Activated naive CD4-positive, alpha-beta T cell treated with Interleukin-2 at 50 U/mL for 16 hours (primary cell): Measurements from ENCODE around the gene PDE10A.

Source experiments
- DNase-seq: peaks from one replicate; pipeline ENCODE4 v3.0.0-alpha.2; 2020

PDE10A gene

DNA sequence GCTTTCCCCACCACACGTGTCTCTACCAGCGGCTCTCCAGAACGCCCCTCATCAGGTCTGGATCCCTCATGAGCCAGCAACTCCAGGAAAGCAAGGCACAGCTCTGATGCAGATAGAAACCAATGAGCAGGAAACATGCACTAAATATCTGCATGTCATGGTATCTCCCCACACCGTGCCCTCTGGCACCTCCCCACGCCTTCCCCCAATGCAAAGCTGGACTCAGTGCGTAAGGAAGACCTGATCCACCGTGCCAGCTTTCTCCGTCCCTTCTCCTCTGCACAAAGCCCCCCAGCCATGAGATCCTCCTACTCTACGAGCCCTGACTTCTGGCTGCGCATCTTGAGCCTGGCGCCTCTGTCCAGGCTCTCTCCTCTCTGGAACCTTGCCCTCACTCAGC lies 9.4 kb downstream of the PDE10A start:
- DNase-seq = no peak

GRCh38 chr6:165653196-165653595 lies 9.8 kb downstream of the PDE10A start:
- no peak for DNase-seq

GRCh38 chr6:165652766-165653165 lies 10.3 kb downstream of the PDE10A start:
- no peak for DNase-seq

GRCh38 chr6:165649166-165650137 lies 13.6 kb downstream of the PDE10A start:
- no peak for DNase-seq

GRCh38 chr6:165647041-165647440 lies 16.0 kb downstream of the PDE10A start:
- DNase-seq = no peak

DNA sequence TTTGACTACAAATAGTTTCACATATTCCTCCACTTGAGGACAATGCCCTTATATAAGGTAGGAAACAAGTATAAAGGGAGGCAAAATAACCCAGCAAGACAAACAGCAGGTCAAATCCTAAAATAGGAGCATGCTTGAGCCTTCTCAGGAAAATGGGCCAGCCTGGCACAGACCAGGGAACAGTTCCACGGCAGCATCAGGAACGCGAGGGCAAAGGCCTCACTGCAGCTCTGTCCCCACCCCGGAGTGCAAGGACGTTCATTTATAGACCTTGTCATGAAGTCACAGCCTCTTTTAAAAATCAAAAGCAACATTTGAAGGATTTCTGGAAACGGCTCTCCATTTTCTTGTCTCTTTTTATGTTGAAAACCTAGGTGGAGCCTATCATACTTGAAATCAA lies 17.1 kb downstream of the PDE10A start:
- no peak for DNase-seq

DNA sequence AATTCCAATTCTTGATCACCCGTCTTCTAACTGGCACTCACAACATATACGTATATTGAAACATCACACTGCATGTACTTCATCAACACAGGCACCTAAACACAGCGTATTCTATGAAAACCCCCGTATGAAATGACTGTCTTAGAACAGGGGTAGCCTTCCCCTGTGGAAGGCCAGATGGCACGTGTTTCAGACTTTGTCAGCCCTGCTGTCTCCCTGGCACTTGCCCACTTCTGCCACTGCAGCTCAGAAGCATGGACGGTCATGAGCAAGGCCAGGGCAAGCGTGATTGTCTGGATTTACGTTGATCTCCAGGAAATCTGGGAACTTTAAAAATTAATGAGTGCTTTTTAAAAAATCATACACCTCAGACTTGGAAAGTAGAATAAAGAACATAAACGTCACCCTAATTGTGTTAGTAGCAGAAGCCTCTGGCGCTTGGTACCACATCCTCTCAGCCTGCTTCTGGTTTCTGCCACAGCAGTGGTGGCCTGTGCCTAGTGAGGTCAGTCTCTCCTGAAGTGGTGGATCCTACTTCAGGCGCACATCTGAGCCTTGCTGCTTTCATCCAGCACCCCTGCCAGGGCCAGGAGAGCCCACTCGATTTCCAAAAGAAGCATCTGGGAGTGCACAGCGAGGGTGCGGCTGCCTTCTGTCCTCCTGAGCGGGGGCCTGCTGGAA lies 18.3 kb downstream of the PDE10A start:
- DNase-seq = no peak

- DNase-seq = no peak
Observed at GRCh38 chr6:165643015-165643414, 20.0 kb downstream of the PDE10A start.

GRCh38 chr6:165641672-165642156 lies 21.3 kb downstream of the PDE10A start:
- no peak for DNase-seq

- no peak for DNase-seq
Observed at GRCh38 chr6:165640806-165641205, 22.2 kb downstream of the PDE10A start.

GRCh38 chr6:165638530-165638929 lies 24.5 kb downstream of the PDE10A start:
- no peak for DNase-seq

GRCh38 chr6:165637586-165637985 lies 25.5 kb downstream of the PDE10A start:
- no peak for DNase-seq

DNA sequence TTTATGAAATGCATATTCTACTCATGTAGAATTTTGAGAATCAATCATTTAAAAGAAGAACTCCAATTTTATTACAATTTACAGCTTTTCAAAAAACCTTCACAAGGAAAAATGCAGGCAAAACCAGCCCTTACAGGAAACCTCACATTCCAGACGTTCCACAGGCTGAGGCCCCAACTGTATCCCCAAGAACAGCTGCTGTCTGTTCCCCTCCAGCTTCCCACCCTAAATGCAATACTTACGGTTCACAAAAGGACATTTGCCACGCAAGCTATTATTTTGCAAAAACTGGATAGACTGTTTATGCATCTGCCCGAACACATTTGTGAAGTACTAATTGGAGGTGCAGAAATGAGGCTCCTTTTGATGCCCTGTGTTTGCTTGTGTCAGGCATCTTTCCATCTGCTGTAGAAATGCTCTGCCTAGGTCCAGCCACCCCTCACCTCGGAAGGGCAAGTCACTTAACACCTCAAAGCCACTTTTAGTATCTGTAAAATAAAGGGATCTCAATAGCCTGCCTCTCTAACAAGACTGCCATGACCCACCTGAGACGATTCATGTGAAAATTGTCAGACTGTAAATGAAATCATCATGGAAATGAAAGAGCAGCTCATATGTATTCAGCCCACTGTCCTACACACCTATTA lies 26.5 kb downstream of the PDE10A start:
- DNase-seq = no peak

GRCh38 chr6:165635965-165636364 lies 27.1 kb downstream of the PDE10A start:
- no peak for DNase-seq

GRCh38 chr6:165634101-165634880 lies 28.8 kb downstream of the PDE10A start:
- no peak for DNase-seq

DNA sequence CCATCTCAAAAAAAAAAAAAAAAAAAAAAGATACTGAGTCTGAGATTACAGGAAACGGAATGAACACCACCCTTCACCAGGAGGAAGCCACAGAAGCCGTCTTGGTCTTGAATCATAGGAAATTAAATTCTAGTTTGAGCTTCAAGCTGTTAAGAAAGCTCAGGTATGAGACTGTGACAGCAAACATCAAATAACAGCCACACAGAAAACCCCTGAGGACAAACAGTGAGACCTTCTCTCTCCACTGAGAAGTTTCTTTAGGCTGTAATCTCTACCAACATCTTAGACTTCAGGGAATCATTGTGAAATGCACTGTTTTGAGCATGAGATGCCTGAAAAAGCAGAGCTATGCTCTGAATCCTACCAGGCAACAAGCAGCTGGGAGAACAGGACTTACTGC lies 30.8 kb downstream of the PDE10A start:
- no peak for DNase-seq

GRCh38 chr6:165630544-165630953 lies 32.5 kb downstream of the PDE10A start:
- DNase-seq = no peak

GRCh38 chr6:165628955-165629354 lies 34.1 kb downstream of the PDE10A start:
- DNase-seq = no peak

GRCh38 chr6:165627366-165627765 lies 35.7 kb downstream of the PDE10A start:
- DNase-seq = no peak

DNA sequence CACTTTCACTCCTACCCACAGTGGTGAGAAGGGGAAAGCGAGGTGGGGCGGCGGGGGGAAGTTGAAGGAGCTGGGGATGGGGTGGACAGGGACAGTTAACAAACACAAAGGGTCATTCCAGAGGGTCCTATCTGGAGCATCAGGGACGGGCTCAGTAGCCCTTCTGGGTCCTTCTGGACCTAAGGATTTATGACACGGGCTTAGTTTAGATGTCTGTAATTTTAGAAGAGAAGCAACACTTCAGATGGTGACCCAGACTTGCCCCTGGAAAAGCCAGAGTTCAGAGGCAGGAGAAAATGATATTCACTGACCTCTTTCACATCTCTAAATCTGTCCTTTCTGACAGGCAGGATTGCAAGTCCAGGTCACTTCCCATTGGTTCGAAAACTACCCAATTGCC lies 36.3 kb downstream of the PDE10A start:
- DNase-seq = no peak

- DNase-seq = no peak
Observed at GRCh38 chr6:165624871-165625639, 38.0 kb downstream of the PDE10A start.

DNA sequence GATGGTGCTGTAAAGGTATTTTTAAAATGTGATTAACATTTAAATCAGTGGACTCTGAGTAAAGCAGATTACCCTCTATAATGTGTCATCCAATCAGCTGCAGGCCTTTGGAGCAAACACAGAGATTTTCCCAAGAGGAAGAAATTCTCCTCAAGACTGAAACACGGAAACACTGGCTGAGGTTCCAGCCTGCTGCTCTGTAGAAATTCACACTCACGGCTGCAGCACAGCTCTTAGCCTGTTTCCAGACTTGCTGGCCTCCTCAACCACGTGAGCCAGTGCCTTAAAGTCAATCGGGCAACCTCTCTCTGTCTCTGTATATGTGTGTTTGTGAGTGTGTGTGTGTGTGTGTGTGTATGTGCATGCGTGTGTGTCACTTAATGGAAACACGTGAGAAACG lies 41.1 kb downstream of the PDE10A start:
- no peak for DNase-seq
